Endothelial cell of umbilical vein (primary cell): ENCODE results near the gene GYPC. TPM values are rescaled to one million over a fixed set of nuclear protein-coding genes. Genes with fewer than 3 reads are reported as not detected.

Source experiments
- BruUV-seq: library from RNA; stranded (reverse); fragments of 400-500 nt; replicated peaks from 2 replicates; lab custom pipeline; 2021; lab: Mats Ljungman, UMichigan
- CTCF ChIA-PET: fragments of 300-600, 350-600 bp; sonication (Branson Sonifier 250); formaldehyde crosslinking; loops from one replicate; lab custom pipeline; 2021; ENCODE audit warnings: antibody characterized with exemption, inconsistent platforms; lab: Charles Lee
- POLR2A ChIA-PET: fragments of 300-600, 350-600 bp; sonication (Branson Sonifier 250); formaldehyde crosslinking; loops from one replicate; lab custom pipeline; 2021; ENCODE audit warnings: antibody characterized with exemption, inconsistent platforms; lab: Charles Lee
- DNase-seq: peaks from one replicate; pipeline ENCODE4 v3.0.0-alpha.2; 2011; ENCODE audit warnings: low read depth, low spot score
- FAIRE-seq: peaks from 2 replicates; lab custom pipeline; 2011; peaks lifted over from hg19 to GRCh38; lab: Jason Lieb, UNC
- H2AFZ ChIP-seq: 2 replicates; pipeline ENCODE4 v1.6.0; 2012; ENCODE audit warnings: low read depth, low read length, control low read depth, inconsistent platforms
- H3K27ac ChIP-seq: 2 replicates; pipeline ENCODE4 v1.5.1; 2011; ENCODE audit warnings: low read depth, mild to moderate bottlenecking, control low read depth, low read length, moderate library complexity; ENCODE audit not compliant: insufficient read depth
- H3K27me3 ChIP-seq, 2 experiments: 2 replicates each; pipeline versions ENCODE4 v1.6.0 to v1.6.1; 2011; ENCODE audit warnings: low read length in 2 of 2, mixed read lengths in 1 of 2; ENCODE audit not compliant: control insufficient read depth in 2 of 2, insufficient read depth in 2 of 2
- H3K36me3 ChIP-seq, 2 experiments: 2 replicates in 1 of 2; 3 replicates in 1 of 2; pipeline ENCODE4 v1.5.1; 2011; ENCODE audit warnings: low read length in 2 of 2, mild to moderate bottlenecking in 1 of 2, moderate library complexity in 1 of 2; ENCODE audit not compliant: control insufficient read depth in 2 of 2, insufficient read depth in 2 of 2; ENCODE audit errors: extremely low read depth in 1 of 2
- H3K4me1 ChIP-seq: 3 replicates; pipeline ENCODE4 v1.5.1; 2011; ENCODE audit warnings: mild to moderate bottlenecking, low read length; ENCODE audit not compliant: control insufficient read depth, insufficient read depth; ENCODE audit errors: extremely low read depth
- H3K4me2 ChIP-seq: 2 replicates; pipeline ENCODE4 v1.6.1; 2011; ENCODE audit warnings: low read length, control low read depth, mixed read lengths; ENCODE audit not compliant: insufficient read depth
- H3K4me3 ChIP-seq, 3 experiments: fragments of 200-600 bp in 1 of 3; sonication (generic), shearing (Covaris generic) in 1 of 3; replicated peaks in 1 of 3; 2 replicates each; pipeline ENCODE4 v1.5.1; 2011 to 2016; ENCODE audit warnings: control low read depth in 3 of 3, low read length in 3 of 3, mild to moderate bottlenecking in 2 of 3, inconsistent platforms in 1 of 3, low read depth in 1 of 3, moderate library complexity in 1 of 3; ENCODE audit not compliant: insufficient read depth in 1 of 3
- H3K79me2 ChIP-seq: 2 replicates; pipeline ENCODE4 v1.6.0; 2012; ENCODE audit warnings: low read length, inconsistent platforms; ENCODE audit not compliant: control insufficient read depth, insufficient read depth
- H3K9ac ChIP-seq: replicated peaks from 2 replicates; pipeline ENCODE3; 2011; ENCODE audit warnings: low read length, control low read depth; ENCODE audit not compliant: insufficient read depth; ENCODE audit errors: extremely low read depth
- H3K9me1 ChIP-seq: replicated peaks from 3 replicates; pipeline ENCODE4 v1.6.0; 2011; ENCODE audit warnings: mild to moderate bottlenecking, low read length; ENCODE audit not compliant: control insufficient read depth, insufficient read depth; ENCODE audit errors: extremely low read depth
- H3K9me3 ChIP-seq: replicated peaks from 2 replicates; pipeline ENCODE4 v1.5.1; 2012; ENCODE audit warnings: low read length, inconsistent platforms; ENCODE audit not compliant: control insufficient read depth, insufficient read depth
- H4K20me1 ChIP-seq: replicated peaks from 2 replicates; pipeline ENCODE3; 2011; ENCODE audit warnings: mild to moderate bottlenecking, low read length; ENCODE audit not compliant: control insufficient read depth, insufficient read depth; ENCODE audit errors: extremely low read depth
- EZH2 ChIP-seq: IDR thresholded peaks from 2 replicates; pipeline ENCODE4 v1.6.1; 2012; ENCODE audit warnings: borderline replicate concordance, low read depth, mild to moderate bottlenecking, moderate library complexity, low read length, inconsistent platforms; ENCODE audit not compliant: severe bottlenecking
- FOS ChIP-seq: IDR thresholded peaks from 2 replicates; pipeline ENCODE4 v1.6.1; 2011; ENCODE audit warnings: mild to moderate bottlenecking, low read length, moderate library complexity, borderline replicate concordance; ENCODE audit not compliant: insufficient read depth
- GATA2 ChIP-seq: IDR thresholded peaks from 2 replicates; pipeline ENCODE4 v1.7.0; 2011; ENCODE audit warnings: low read depth, mild to moderate bottlenecking, moderate library complexity, mixed read lengths, low read length; ENCODE audit not compliant: insufficient read length, insufficient read depth
- JUN ChIP-seq: IDR thresholded peaks from 2 replicates; pipeline ENCODE4 v1.6.1; 2011; ENCODE audit warnings: borderline replicate concordance, low read depth; ENCODE audit not compliant: insufficient read length, insufficient read depth
- MAX ChIP-seq: IDR thresholded peaks from 2 replicates; pipeline ENCODE4 v1.6.1; 2011; ENCODE audit not compliant: insufficient read depth, insufficient read length
- MYC ChIP-seq: IDR thresholded peaks from one replicate; pipeline ENCODE4 v1.6.1; 2011; ENCODE audit warnings: mild to moderate bottlenecking, low read depth, low read length
- POLR2A ChIP-seq: IDR thresholded peaks from 2 replicates; pipeline ENCODE4 v1.6.1; 2012; ENCODE audit warnings: low read depth, mild to moderate bottlenecking, control low read depth, low read length
- POLR2AphosphoS5 ChIP-seq: IDR thresholded peaks from 2 replicates; pipeline ENCODE4 v1.6.1; 2012; ENCODE audit warnings: low read depth, mild to moderate bottlenecking, control low read depth, low read length, moderate library complexity; ENCODE audit not compliant: insufficient read depth
- dilution Hi-C: fragments of 300-500 bp; cut with MboI; formaldehyde crosslinking; loops from one replicate; pipeline ENCODE4 v1.15.0; 2019; ENCODE audit warnings: low sequenced_read_pairs; ENCODE audit not compliant: extremely low pct_ligation_motif_present
- intact Hi-C: fragments of 100-400 bp; cut with micrococcal nuclease; formaldehyde crosslinking; loops from one replicate; pipeline ENCODE4 v1.10.0; 2022
- polyA plus RNA-seq, 4 experiments: library from polyadenylated mRNA; depleted of rRNA in 3 of 4; stranded (reverse) in 3 of 4; unstranded in 1 of 4; fragments of >200 nt; gene quantifications; 2 replicates each; pipeline versions ENCODE4 v1.2.1 to v1.2.3, GENCODE V29; 2011 to 2012; ENCODE audit warnings: missing spikeins in 1 of 4
- total RNA-seq: library from RNA; stranded (reverse); gene quantifications from 2 replicates; pipeline ENCODE4 v1.2.3, GENCODE V29; 2021
- TF ChIP-seq, protein P1 (sequence below), 2 donors: IDR thresholded peaks; 1 replicate in 1 of 2; 2 replicates in 1 of 2; pipeline ENCODE4 v1.5.1; 2011; ENCODE audit warnings: low read length in 2 of 2, mild to moderate bottlenecking in 2 of 2, moderate library complexity in 2 of 2, control low read depth in 1 of 2, inconsistent platforms in 1 of 2, low read depth in 1 of 2; ENCODE audit not compliant: insufficient read depth in 1 of 2; ENCODE audit errors: extremely low read depth in 1 of 2

GYPC gene
- total and polyA plus RNA-seq, 2 donors (not counting 3 experiments of a cell fraction or from before 2014, with no cell fraction given): 3.5 to 13.3 TPM

DNA sequence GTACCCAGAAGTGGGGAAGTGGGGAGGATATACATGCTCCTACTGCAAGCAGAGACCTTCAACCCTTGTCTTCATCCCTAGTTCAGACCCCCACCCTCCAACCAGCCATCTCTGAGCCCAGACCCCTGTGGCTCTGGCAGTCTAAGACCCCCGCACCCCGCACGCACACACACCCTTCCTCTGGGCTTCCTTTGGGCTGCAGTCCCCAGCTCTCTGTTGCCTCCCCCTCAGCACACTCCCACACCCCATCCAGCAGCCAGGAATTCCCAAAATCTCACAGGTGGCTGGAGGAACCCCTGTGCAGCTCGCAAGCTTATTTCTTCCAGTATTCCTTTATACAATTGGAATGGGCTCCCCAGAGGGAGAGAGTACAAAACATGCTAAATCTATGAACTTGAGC lies 13.9 kb upstream of the GYPC start:
- Histone ChIP-seq H3K4me2 (no peak overlapping the region), H3K27ac (no peak overlapping the region), H3K79me2 (no peaks in the 10 kb centered on the region), H3K9me1 (no peaks in the 10 kb centered on the region), H3K9me3 (no peaks in the 10 kb centered on the region), H2AFZ (no peak overlapping the region), H3K4me1 (no peaks in the 10 kb centered on the region), H3K4me3 (no peak overlapping the region), H4K20me1 (no peaks in the 10 kb centered on the region), H3K27me3 (no peaks in the 10 kb centered on the region), H3K9ac (no peak overlapping the region), H3K36me3 (no peaks in the 10 kb centered on the region)
- CTCF ChIA-PET: no interaction called here
- dilution Hi-C loops (no loop called here), intact Hi-C loops (no loop called here)
- no peak for DNase-seq
- BruUV-seq: no TSS peak
- TF ChIP-seq, protein P1, sequence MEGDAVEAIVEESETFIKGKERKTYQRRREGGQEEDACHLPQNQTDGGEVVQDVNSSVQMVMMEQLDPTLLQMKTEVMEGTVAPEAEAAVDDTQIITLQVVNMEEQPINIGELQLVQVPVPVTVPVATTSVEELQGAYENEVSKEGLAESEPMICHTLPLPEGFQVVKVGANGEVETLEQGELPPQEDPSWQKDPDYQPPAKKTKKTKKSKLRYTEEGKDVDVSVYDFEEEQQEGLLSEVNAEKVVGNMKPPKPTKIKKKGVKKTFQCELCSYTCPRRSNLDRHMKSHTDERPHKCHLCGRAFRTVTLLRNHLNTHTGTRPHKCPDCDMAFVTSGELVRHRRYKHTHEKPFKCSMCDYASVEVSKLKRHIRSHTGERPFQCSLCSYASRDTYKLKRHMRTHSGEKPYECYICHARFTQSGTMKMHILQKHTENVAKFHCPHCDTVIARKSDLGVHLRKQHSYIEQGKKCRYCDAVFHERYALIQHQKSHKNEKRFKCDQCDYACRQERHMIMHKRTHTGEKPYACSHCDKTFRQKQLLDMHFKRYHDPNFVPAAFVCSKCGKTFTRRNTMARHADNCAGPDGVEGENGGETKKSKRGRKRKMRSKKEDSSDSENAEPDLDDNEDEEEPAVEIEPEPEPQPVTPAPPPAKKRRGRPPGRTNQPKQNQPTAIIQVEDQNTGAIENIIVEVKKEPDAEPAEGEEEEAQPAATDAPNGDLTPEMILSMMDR (IDR thresholded peaks at IDR 0.05; ENCODE audit: extremely low read depth in 1 of 2, insufficient read depth in 1 of 2, low read depth in 1 of 2, low read length in 2 of 2): no peak
- TF ChIP-seq MYC: no peak
- TF ChIP-seq JUN: no peak
- no peak for TF ChIP-seq EZH2
- no peak for TF ChIP-seq GATA2
- TF ChIP-seq POLR2A: no peak
- no peak for TF ChIP-seq POLR2AphosphoS5
- no peak for TF ChIP-seq MAX
- TF ChIP-seq FOS: no peak
- POLR2A ChIA-PET: no interaction called here
- FAIRE-seq: no peak
